ENCODE measurements around the gene RPS6KA4. TPM values are rescaled to one million over a fixed set of nuclear protein-coding genes. Genes with fewer than 3 reads are reported as not detected.

Gene RPS6KA4
- total RNA-seq, 1 experiment from 2014 or later = 67.3 TPM

GRCh38 chr11:64406221-64406946 lies 47.4 kb downstream of the RPS6KA4 start:
- ChIA-PET POLR2A (no interaction called here), RAD21 (ENCODE audit: low non-redundant PET in 1 of 2, low total read pairs in 2 of 2, uncharacterized antibody in 2 of 2, unreplicated experiment in 2 of 2) (no interaction called here), CTCF (interaction anchor here (1.2 to 2.6 kb wide), 2 partner anchors 43 to 243 kb away, joined by 4 to 11 read pairs; no protein-coding TSS in a partner anchor)
- Histone ChIP-seq H3K9me2 (ENCODE audit: insufficient read depth) (no peaks in the 10 kb centered on the region), H3K4me3 (replicated peaks in 1 of 2; ENCODE audit: low read depth in 1 of 2, low read length in 2 of 2) (no peak overlapping the region), H3K9me3 (ENCODE audit: control insufficient read depth in 1 of 2, insufficient read depth in 1 of 2, low read depth in 1 of 2, low read length in 2 of 2) (no peaks in the 10 kb centered on the region), H3K4me2 (ENCODE audit: low read length) (no peak overlapping the region), H2AFZ (ENCODE audit: low read depth, low read length, poor library complexity, severe bottlenecking) (no peak overlapping the region), H3K4me1 (ENCODE audit: control insufficient read depth in 1 of 2, insufficient read depth in 2 of 2, low read length in 2 of 2) (no peaks in the 10 kb centered on the region), H3K79me2 (ENCODE audit: insufficient read depth, low read length) (no peaks in the 10 kb centered on the region), H4K20me1 (ENCODE audit: insufficient read depth) (no peaks in the 10 kb centered on the region), H3K27me3 (ENCODE audit: insufficient read depth, low read length) (no peaks in the 10 kb centered on the region), H3K27ac (ENCODE audit: low read depth, low read length) (no peak overlapping the region), H3K36me3 (ENCODE audit: control insufficient read depth in 1 of 2, insufficient read depth in 2 of 2, low read length in 2 of 2) (no peaks in the 10 kb centered on the region), H3K9ac (ENCODE audit: low read length) (no peak overlapping the region)
- TF ChIP-seq, protein P1, sequence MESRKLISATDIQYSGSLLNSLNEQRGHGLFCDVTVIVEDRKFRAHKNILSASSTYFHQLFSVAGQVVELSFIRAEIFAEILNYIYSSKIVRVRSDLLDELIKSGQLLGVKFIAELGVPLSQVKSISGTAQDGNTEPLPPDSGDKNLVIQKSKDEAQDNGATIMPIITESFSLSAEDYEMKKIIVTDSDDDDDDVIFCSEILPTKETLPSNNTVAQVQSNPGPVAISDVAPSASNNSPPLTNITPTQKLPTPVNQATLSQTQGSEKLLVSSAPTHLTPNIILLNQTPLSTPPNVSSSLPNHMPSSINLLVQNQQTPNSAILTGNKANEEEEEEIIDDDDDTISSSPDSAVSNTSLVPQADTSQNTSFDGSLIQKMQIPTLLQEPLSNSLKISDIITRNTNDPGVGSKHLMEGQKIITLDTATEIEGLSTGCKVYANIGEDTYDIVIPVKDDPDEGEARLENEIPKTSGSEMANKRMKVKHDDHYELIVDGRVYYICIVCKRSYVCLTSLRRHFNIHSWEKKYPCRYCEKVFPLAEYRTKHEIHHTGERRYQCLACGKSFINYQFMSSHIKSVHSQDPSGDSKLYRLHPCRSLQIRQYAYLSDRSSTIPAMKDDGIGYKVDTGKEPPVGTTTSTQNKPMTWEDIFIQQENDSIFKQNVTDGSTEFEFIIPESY (IDR thresholded peaks at IDR 0.05; ENCODE audit: extremely low read depth, insufficient replicate concordance, low read length) = no peak
- no peak for TF ChIP-seq SIN3A (IDR thresholded peaks at IDR 0.05; ENCODE audit: low read depth)
- no peak for TF ChIP-seq EGR1 (IDR thresholded peaks at IDR 0.05; ENCODE audit: low read depth)
- no peak for TF ChIP-seq TCF7L2 (IDR thresholded peaks at IDR 0.05; ENCODE audit: borderline replicate concordance, extremely low read depth, insufficient read depth, insufficient read length)
- no peak for TF ChIP-seq RAD21 (IDR thresholded peaks at IDR 0.05; ENCODE audit: low read depth)
- no peak for TF ChIP-seq CEBPB (IDR thresholded peaks at IDR 0.05; ENCODE audit: low read depth)
- TF ChIP-seq EZH2phosphoT487 (IDR thresholded peaks at IDR 0.05; ENCODE audit: borderline replicate concordance) = no peak
- TF ChIP-seq CBX3 (IDR thresholded peaks at IDR 0.05; ENCODE audit: low read depth) = no peak
- no peak for TF ChIP-seq POLR2A (IDR thresholded peaks at IDR 0.05; ENCODE audit: borderline replicate concordance, extremely low read depth, insufficient read depth, insufficient read length)
- no peak for TF ChIP-seq SP1 (IDR thresholded peaks at IDR 0.05; ENCODE audit: low read depth)
- no peak for TF ChIP-seq ZFX (IDR thresholded peaks at IDR 0.05)
- TF ChIP-seq REST (IDR thresholded peaks at IDR 0.05; ENCODE audit: low read depth) = no peak
- no peak for TF ChIP-seq POLR2AphosphoS5 (IDR thresholded peaks at IDR 0.05; ENCODE audit: low read depth, low read length)
- TF ChIP-seq, protein P2, sequence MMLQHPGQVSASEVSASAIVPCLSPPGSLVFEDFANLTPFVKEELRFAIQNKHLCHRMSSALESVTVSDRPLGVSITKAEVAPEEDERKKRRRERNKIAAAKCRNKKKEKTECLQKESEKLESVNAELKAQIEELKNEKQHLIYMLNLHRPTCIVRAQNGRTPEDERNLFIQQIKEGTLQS (IDR thresholded peaks at IDR 0.05) = no peak
- no peak for TF ChIP-seq ELF1 (IDR thresholded peaks at IDR 0.05; ENCODE audit: borderline replicate concordance, low read depth)
- intact Hi-C loops (cut with micrococcal nuclease) = no loop called here
- no peak for ATAC-seq
- no peak for DNase-seq (ENCODE audit: low read depth, low spot score)
- no TSS peak for BruUV-seq (replicated peaks)

Data from HCT116 (cell line).